ENCODE data around the gene PDLIM1.
A peak's percentile ranks its signal among the peaks of the same experiment; 100 is the strongest.

Gene PDLIM1

GRCh38 chr10:95248989-95249388, 41.8 kb downstream of the PDLIM1 start:
- Histone ChIP-seq H3K79me2 (peaks cover 5% of the 10 kb centered on the region), H3K4me3 (ENCODE audit: low read depth, low read length) (no peak overlapping the region), H3K36me3 (ENCODE audit: control insufficient read depth, insufficient read depth, low read length) (no peaks in the 10 kb centered on the region), H3K4me2 (ENCODE audit: low read length) (no peak overlapping the region), H3K27me3 (ENCODE audit: control insufficient read depth, insufficient read depth, low read length) (no peaks in the 10 kb centered on the region), H3K9ac (no peak overlapping the region), H3K9me3 (ENCODE audit: control insufficient read depth, low read length) (no peaks in the 10 kb centered on the region), H2AFZ (peak overlapping the region; percentile 18), H3K27ac (peak overlapping the region; percentile 86), H3K4me1 (peaks cover 30% of the 10 kb centered on the region)
- no peak for TF ChIP-seq CTCF (IDR thresholded peaks at IDR 0.05)

GRCh38 chr10:95247881-95248583, 42.8 kb downstream of the PDLIM1 start:
- H2AFZ ChIP-seq: peak overlapping the region; percentile 74
- peaks cover 5% of the 10 kb centered on the region for H3K79me2 ChIP-seq
- TF ChIP-seq CTCF (IDR thresholded peaks at IDR 0.05): no peak
- H3K4me3 ChIP-seq (ENCODE audit: low read depth, low read length): no peak overlapping the region
- H3K27ac ChIP-seq: peak overlapping the region; percentile 86
- H3K27me3 ChIP-seq (ENCODE audit: control insufficient read depth, insufficient read depth, low read length): no peaks in the 10 kb centered on the region
- peak overlapping the region; percentile 6 for H3K4me2 ChIP-seq (ENCODE audit: low read length)
- no peak overlapping the region for H3K9ac ChIP-seq
- no peaks in the 10 kb centered on the region for H3K9me3 ChIP-seq (ENCODE audit: control insufficient read depth, low read length)
- H3K36me3 ChIP-seq (ENCODE audit: control insufficient read depth, insufficient read depth, low read length): no peaks in the 10 kb centered on the region
- peaks cover 30% of the 10 kb centered on the region for H3K4me1 ChIP-seq

- Histone ChIP-seq H2AFZ (peak overlapping the region; percentile 74), H3K9ac (no peak overlapping the region), H3K27ac (peak overlapping the region; percentile 86), H3K9me3 (ENCODE audit: control insufficient read depth, low read length) (no peaks in the 10 kb centered on the region), H3K36me3 (ENCODE audit: control insufficient read depth, insufficient read depth, low read length) (no peaks in the 10 kb centered on the region), H3K79me2 (peaks cover 9% of the 10 kb centered on the region), H3K4me3 (ENCODE audit: low read depth, low read length) (no peak overlapping the region), H3K4me1 (peaks cover 30% of the 10 kb centered on the region), H3K4me2 (ENCODE audit: low read length) (no peak overlapping the region), H3K27me3 (ENCODE audit: control insufficient read depth, insufficient read depth, low read length) (no peaks in the 10 kb centered on the region)
- TF ChIP-seq CTCF (IDR thresholded peaks at IDR 0.05): no peak
Measured at GRCh38 chr10:95247200-95247880, 43.5 kb downstream of the PDLIM1 start.

- Histone ChIP-seq H3K9me3 (ENCODE audit: control insufficient read depth, low read length) (no peaks in the 10 kb centered on the region), H3K27me3 (ENCODE audit: control insufficient read depth, insufficient read depth, low read length) (no peaks in the 10 kb centered on the region), H3K4me2 (ENCODE audit: low read length) (no peak overlapping the region), H3K79me2 (peaks cover 4% of the 10 kb centered on the region), H3K4me3 (ENCODE audit: low read depth, low read length) (no peak overlapping the region), H2AFZ (peak overlapping the region; percentile 74), H3K27ac (peak overlapping the region; percentile 86), H3K36me3 (ENCODE audit: control insufficient read depth, insufficient read depth, low read length) (no peaks in the 10 kb centered on the region), H3K4me1 (peaks cover 30% of the 10 kb centered on the region), H3K9ac (no peak overlapping the region)
- TF ChIP-seq CTCF (IDR thresholded peaks at IDR 0.05): peak; percentile 92
Measured at GRCh38 chr10:95246582-95247051, 44.2 kb downstream of the PDLIM1 start.

Measured in parathyroid adenoma (tissue), 2 donors.